ENCODE measurements around the gene FOXO6.
A peak's percentile ranks its signal among the peaks of the same experiment; 100 is the strongest.

FOXO6 gene

DNA sequence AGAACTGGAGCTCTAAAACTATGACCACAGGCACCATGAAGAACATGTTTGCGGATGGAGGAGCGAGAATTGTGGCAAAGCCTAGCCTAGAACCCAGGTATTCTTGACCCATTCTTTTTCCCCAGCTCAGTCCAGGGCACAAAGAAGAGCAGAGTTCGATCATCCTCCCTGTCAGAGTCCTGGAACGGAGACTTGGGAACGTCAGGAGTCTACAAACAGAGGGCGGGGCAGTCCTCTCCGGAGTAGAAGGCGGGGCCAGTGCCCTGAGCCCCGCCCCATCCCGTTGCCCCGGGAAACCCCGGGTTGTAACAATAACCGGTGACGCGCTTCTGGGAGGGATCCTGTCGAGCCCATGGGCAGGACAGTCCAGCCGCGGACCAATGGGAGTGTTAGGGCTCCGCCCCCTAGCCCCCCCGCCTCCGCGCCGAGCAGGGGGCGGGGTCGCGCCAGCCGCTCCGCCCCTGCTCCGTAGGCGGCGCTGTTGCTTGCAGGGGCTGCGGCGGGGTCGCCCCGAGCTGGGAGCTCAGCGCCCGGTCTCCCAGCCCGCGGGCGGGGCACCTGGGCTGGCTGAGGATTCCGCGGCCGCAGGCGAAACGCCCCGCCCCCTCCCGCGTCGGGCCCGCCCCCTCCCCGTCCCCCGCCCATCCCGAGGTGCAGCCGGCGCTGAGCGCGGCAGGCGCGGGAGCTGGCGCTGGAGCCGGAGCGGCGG is at the start of gene FOXO6:
TSS of gene FOXO6 (plus strand) at position 649 of the 709 bp plus-strand sequence.
- DNase-seq: peak; percentile 89

DNA sequence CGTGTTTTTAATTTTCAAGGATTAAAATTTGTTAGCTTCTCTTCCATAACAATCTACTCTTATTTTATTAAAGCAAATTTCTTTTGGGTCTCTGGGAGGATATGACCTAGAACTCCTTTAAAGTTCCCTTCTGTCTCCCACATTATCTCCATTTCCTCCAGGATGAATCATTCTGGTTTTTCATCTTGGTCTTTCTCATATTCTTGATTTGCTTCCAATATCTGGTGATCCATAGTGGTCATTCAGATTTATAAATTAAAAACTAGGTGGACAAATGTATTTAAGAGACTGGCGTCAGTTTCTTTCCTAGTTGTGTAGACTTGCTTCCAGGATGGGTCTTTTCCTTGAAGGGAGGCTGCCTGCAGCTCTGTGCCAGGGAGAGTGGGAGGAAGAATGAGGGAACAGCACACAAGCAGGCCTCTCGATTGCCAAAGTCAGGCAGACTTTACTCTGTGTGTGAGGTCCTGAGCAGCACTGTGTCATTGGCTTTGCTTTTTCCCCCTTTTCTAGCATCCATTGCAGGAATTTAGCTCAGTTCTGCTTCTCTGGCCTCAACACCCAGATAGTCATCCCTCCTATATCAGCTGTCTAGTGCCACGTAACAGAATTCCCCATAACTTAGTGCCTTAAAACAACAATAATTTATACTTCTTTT is 48.1 kb upstream of the FOXO6 start:
- DNase-seq: no peak

GRCh38 chr1:41313661-41314131 is 47.5 kb upstream of the FOXO6 start:
- DNase-seq: peak in 1 of 2 donors; percentile 3

GRCh38 chr1:41314376-41315145 is 46.7 kb upstream of the FOXO6 start:
- no peak for DNase-seq

- no peak for DNase-seq
Measured at GRCh38 chr1:41315146-41315822, 46.0 kb upstream of the FOXO6 start.

DNA sequence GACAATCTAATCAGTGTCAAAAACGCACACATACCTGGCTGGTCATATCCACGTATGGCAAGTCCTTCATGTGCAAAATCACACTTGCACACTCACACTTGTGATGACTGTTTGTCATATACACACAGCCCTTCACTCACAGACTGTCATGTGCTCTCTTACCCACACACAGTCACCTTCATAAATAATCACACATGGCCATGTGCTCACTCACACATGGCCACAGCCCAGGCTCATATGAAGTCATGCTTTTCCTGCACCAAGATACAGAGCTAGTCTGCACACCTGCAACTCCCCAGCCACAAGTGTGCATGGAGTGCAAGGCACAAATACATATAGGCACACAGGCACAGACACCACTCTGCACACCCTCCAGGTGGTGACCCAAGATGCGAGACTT is 45.4 kb upstream of the FOXO6 start:
- no peak for DNase-seq

DNA sequence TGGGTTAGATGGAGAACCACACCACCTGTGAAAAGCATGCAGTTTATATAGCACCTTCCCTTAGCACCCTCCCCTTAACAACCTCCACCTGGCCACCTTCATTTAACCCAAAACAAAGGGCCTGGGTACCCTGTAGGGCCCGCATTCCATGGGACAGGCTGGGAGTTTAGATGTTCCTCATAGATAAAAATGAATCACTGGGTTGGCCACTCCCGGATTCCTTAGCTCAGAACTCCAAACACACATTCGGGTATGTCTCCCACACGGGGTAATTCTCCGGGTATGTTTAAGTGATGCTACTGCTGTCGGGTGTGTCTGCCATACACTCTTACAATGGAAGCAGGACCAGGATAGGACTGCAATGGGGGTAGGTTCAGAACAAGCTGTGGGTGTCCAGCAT is 43.9 kb upstream of the FOXO6 start:
- DNase-seq: no peak

DNA sequence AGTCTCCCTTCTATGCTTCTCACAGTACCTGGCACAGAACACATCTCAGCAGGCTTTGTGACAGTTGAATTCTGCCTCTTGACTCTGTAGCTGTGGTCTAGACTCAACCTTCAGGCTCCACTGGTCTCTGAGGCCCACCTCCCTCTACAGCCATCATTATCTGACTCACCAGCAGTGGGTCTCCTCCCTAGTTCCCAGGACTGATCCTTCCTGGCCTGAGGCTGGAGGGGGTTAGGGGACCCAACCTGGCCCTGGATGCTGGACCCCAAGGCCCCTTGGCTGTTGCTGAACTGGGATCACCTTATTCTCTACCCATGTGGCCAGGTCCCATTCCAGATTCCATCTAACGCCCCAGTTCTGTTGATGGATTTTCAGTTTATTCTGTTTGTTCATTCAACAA is 43.1 kb upstream of the FOXO6 start:
- DNase-seq: no peak

DNA sequence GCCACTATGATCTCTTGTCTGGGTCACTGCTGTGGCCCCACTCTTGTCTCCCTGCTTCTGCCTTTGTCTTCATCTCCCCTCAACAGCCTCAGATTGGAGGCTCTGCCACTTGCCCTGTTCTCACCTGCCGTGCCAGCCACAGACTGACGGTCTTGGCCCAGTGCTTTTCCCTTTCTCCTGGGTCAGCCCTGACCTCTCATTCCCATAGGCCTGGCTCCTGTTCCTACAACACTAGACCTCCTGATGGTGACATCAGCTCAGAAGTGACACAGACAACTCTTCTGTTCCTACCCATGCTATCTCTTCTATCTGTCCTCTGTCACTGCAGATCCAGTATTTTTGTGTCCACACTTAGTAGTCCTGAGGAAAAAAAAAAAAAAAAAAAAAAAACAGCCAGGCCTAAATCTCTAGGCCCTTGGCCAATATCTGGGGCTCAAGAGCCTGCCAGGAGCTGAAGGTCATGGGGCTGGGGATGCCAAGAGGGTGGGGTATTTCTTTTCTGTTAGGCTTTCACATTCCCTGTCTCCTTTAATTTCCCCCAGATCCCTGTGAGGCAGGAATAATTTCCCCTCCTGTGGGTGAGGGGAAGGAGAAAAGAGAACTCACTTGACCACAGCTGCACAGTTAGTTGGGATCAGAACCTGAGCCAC is 42.0 kb upstream of the FOXO6 start:
- no peak for DNase-seq

- peak in 1 of 2 donors; percentile 54 for DNase-seq
Measured at GRCh38 chr1:41319807-41320711, 41.2 kb upstream of the FOXO6 start.

GRCh38 chr1:41320895-41321676 is 40.1 kb upstream of the FOXO6 start:
- no peak for DNase-seq

DNA sequence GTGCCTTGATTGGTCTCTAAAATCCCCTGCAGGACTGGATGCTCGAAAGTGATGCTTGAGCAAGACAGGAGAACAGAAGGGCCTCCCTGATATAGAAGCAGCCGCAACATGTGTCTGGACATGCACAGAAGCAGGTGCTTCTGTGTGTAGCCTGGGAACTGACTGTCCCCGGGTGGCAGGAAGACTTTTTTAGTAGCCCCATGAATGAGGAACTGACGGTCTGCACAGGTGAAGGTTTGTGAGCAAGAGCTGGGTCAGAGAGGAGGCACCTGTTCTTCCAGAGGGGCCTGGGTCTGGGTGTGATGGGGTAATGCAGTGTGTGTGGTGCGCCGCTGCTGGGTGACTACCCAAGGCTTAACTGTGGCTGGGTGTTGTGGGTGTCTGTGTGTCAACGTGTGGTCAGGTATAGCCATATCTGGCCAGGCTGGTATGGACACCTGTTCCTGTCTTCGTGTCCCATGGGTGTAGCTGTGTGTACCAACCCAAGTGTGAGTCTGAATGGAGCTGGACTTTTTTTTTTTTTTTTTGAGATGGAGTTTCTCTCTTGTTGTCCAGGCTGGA is 39.1 kb upstream of the FOXO6 start:
- DNase-seq: no peak

DNA sequence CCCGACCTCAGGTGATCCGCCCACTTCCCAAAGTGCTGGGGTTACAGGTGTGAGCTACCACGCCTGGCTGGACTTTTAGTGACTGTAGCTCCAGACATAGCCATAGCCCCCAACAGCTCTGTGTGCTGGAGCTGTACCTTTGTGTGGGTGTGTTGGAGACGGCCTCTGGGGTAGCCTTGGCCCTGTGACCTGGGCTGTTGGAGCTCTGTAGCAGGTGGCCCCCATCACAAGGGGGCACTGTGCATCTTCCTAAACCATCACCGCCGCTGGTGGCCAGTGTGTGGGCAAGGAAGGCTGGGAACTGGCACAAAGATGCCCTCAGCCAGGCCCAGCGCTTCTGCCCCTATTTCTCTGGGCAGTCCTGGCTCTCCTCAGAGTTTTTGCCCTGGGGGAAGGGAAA is 38.4 kb upstream of the FOXO6 start:
- peak in 1 of 2 donors; percentile 7 for DNase-seq

DNA sequence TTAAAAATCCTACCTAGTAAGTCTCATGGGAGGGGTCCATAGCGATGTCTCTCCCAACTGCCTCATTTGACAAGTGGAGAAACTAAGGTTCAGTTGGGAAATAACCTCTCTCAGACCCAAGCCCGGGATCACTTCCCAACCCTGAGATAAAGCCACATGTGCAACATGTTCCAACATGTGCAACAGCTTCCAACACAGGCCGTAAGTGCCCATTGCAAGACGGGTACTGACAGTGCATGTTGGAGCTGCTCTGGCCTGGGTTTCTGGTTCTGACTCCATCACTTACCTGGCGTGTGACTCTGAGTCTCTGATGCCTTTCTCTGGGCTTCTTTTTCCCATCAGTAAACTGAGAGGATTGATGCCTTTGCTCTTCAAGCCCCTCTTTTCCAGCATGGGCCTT is 38.0 kb upstream of the FOXO6 start:
- no peak for DNase-seq

DNA sequence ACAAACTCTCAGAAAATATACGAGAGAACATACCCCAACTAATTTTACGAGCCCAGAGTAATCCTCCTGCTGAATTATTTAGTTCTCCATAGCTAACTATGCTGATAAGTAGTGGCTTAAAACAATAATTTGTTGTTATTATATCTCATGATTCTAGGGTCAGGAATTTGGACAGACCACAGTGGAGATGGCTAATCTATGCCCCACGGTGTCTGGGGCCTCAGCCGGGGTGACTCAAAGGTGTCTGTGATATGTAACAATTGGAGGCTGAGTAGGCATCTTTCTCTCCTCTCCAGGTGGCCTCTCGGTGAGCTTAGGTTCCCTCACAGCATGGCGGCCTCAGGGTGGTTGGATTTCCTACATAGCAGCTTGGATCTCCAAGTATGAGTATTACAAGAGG is 35.4 kb upstream of the FOXO6 start:
- DNase-seq: no peak

DNA sequence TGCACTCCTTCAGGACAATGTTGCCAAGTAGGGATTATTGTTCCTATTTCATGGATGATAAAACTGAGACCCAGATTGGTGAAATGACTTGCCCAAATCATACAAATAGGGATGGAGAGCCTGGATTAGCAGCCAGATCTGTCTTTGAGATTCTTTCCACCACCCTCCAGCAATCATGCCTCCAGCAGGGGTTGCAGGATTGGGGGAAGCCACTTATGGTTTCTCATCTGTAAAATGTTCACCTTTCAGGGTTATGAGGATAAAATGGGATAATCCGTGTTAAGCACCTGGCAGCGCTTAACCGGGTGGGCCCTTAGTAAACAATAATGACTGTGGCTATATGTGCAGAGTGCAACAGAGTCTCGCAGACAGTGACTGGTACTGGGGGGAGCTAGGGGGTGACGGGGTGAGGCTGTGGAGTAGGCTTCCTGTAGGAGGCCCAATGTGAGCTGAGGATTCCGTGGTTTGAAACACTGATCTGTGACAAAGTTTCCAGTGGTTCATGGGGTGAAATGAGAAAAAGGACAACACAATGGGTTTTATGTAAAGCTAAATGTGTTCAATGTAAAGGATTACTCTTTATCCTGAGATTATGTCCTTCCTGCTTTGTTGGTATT is 33.7 kb upstream of the FOXO6 start:
- DNase-seq: no peak

DNA sequence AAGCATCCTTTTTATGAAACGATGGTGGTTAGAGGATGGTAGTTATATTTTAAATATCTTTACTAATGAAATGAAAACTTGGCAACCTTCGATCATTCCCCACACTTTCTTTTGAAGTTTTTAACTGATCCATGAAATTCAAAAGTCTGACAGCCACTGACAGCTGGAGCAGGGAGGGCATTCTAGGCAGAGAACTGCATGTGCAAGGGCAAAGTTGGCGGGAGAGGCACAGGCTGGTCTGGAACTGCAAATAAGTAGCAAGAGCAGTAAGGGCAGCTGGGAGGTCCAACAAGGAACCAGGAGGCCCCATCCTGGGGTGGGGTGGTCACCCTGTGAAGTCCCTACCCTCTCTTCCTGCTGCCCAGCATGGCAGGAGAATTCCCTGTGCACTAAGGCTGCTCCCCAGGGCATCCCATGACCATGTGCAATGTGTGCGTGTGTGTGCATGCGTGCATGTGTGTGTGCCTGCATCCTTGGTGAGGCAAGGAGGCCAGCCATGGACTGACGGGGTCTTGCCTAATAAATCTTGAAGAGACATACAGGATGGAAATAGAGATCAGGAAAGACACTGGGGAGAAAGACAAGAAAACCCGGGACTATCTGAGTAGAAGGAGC is 33.1 kb upstream of the FOXO6 start:
- DNase-seq: no peak

- no peak for DNase-seq
Measured at GRCh38 chr1:41328780-41329640, 32.2 kb upstream of the FOXO6 start.

All from bone marrow (tissue), 2 donors.